GM23338 (cell line): ENCODE results near the gene FAM111B. TPM values are rescaled to one million over a fixed set of nuclear protein-coding genes. Genes with fewer than 3 reads are reported as not detected.

Experiments used
- ATAC-seq: fragments of 200-7000 bp; cut with Tn5 transposase; 3 replicates; pipeline ENCODE4 v1.9.1; 2020
- DNase-seq: peaks from one replicate; pipeline ENCODE4 v3.0.0-alpha.2; 2015; ENCODE audit warnings: low spot score
- H2AFZ ChIP-seq: fragments of 200-600 bp; sonication (generic); 2 replicates; pipeline ENCODE4 v1.8.0; 2016; ENCODE audit warnings: antibody characterized with exemption, mild to moderate bottlenecking, moderate library complexity
- H3F3A ChIP-seq: fragments of 200-600 bp; sonication (generic); replicated peaks from 2 replicates; pipeline ENCODE4 v1.8.0; 2017; ENCODE audit warnings: antibody characterized with exemption, mixed run types, low read depth
- H3K27ac ChIP-seq: fragments of 200-600 bp; sonication (generic); 2 replicates; pipeline ENCODE4 v1.6.1; 2016; ENCODE audit warnings: low read depth
- H3K27me3 ChIP-seq: fragments of 200-600 bp; sonication (generic); 2 replicates; pipeline ENCODE4 v1.8.0; 2016; ENCODE audit warnings: mild to moderate bottlenecking, mixed run types, moderate library complexity; ENCODE audit not compliant: insufficient read depth
- H3K36me3 ChIP-seq: fragments of 200-600 bp; sonication (generic); 2 replicates; pipeline ENCODE4 v1.8.0; 2016; ENCODE audit warnings: mild to moderate bottlenecking; ENCODE audit not compliant: insufficient read depth
- H3K4me1 ChIP-seq: fragments of 200-600 bp; sonication (generic); 2 replicates; pipeline ENCODE4 v1.8.0; 2016; ENCODE audit warnings: mild to moderate bottlenecking, moderate library complexity; ENCODE audit not compliant: insufficient read depth
- H3K4me2 ChIP-seq: fragments of 200-600 bp; sonication (generic); 2 replicates; pipeline ENCODE4 v1.7.1; 2017; ENCODE audit warnings: mixed run types
- H3K4me3 ChIP-seq: fragments of 200-600 bp; sonication (generic); 2 replicates; pipeline ENCODE4 v1.6.1; 2016; ENCODE audit warnings: mixed run types
- H3K79me2 ChIP-seq: fragments of 200-600 bp; sonication (generic); replicated peaks from 2 replicates; pipeline ENCODE4 v1.8.0; 2017; ENCODE audit warnings: mild to moderate bottlenecking; ENCODE audit not compliant: insufficient read depth
- H3K9me2 ChIP-seq: fragments of 200-600 bp; sonication (generic); 2 replicates; pipeline ENCODE4 v1.8.0; 2017; ENCODE audit not compliant: insufficient read depth
- H4K20me1 ChIP-seq: fragments of 200-600 bp; sonication (generic); replicated peaks from 2 replicates; pipeline ENCODE4 v1.8.0; 2017; ENCODE audit warnings: mild to moderate bottlenecking; ENCODE audit not compliant: insufficient read depth
- H3K27ac Mint-ChIP-seq: 2 replicates; pipeline ENCODE4 v1.8.0; 2020; ENCODE audit warnings: inconsistent platforms, mild to moderate bottlenecking, moderate library complexity, mixed read lengths
- H3K27me3 Mint-ChIP-seq: 3 replicates; pipeline ENCODE4 v1.8.0; 2022; ENCODE audit warnings: low read depth, mild to moderate bottlenecking, moderate library complexity, mixed read lengths, inconsistent platforms; ENCODE audit not compliant: insufficient read depth, poor library complexity
- H3K36me3 Mint-ChIP-seq: 3 replicates; pipeline ENCODE4 v1.8.0; 2021; ENCODE audit warnings: low read depth, mild to moderate bottlenecking, inconsistent platforms, moderate library complexity, mixed read lengths
- H3K4me1 Mint-ChIP-seq: 3 replicates; pipeline ENCODE4 v1.8.0; 2020; ENCODE audit warnings: mild to moderate bottlenecking, inconsistent platforms, mixed read lengths
- H3K4me3 Mint-ChIP-seq: 3 replicates; pipeline ENCODE4 v1.8.0; 2021; ENCODE audit warnings: moderate library complexity, mild to moderate bottlenecking, inconsistent platforms, mixed read lengths
- H3K9me3 Mint-ChIP-seq: 3 replicates; pipeline ENCODE4 v1.8.0; 2020; ENCODE audit warnings: moderate library complexity, mild to moderate bottlenecking, inconsistent platforms, mixed read lengths
- CREB1 ChIP-seq: fragments of 250-450 bp; sonication (Bioruptor Pico); IDR thresholded peaks from 2 replicates; pipeline ENCODE4 v1.5.0; 2020; ENCODE audit warnings: low read depth, mild to moderate bottlenecking, moderate library complexity
- CTCF ChIP-seq, 2 experiments: fragments of 200-600 bp in 1 of 2; sonication (generic) in 1 of 2; conservative IDR thresholded peaks; 2 replicates each; pipeline versions ENCODE4 v1.5.1 to v1.6.1; 2016 to 2017; ENCODE audit warnings: antibody characterized with exemption in 2 of 2, low read depth in 2 of 2, mild to moderate bottlenecking in 2 of 2, moderate library complexity in 1 of 2
- EZH2 ChIP-seq: fragments of 200-600 bp; sonication (generic); IDR thresholded peaks from one replicate; pipeline ENCODE4 v1.8.0; 2017; ENCODE audit warnings: antibody characterized with exemption, mild to moderate bottlenecking, low read depth; ENCODE audit not compliant: unreplicated experiment
- JUNB ChIP-seq: IDR thresholded peaks from one replicate; pipeline ENCODE4 v1.6.1; 2016; ENCODE audit warnings: antibody characterized with exemption; ENCODE audit not compliant: unreplicated experiment
- POLR2AphosphoS5 ChIP-seq: IDR thresholded peaks from 2 replicates; pipeline ENCODE4 v1.6.1; 2016; ENCODE audit warnings: antibody characterized with exemption, low read depth
- STAT1 ChIP-seq: IDR thresholded peaks from one replicate; pipeline ENCODE4 v1.6.1; 2016; ENCODE audit warnings: antibody characterized with exemption; ENCODE audit not compliant: unreplicated experiment
- ZNF114 ChIP-seq: fragments of 250-450 bp; sonication (Bioruptor Pico); IDR thresholded peaks from 2 replicates; pipeline ENCODE4 v1.5.0; 2020; ENCODE audit warnings: mild to moderate bottlenecking, moderate library complexity
- ZNF331 ChIP-seq: fragments of 250-450 bp; sonication (Bioruptor Pico); IDR thresholded peaks from 2 replicates; pipeline ENCODE4 v1.5.0; 2020; ENCODE audit warnings: low read depth, mild to moderate bottlenecking, moderate library complexity
- polyA plus RNA-seq: library from polyadenylated mRNA; unstranded; fragments of >200 nt; fragmentation: Nextera tagmentation; extraction: Ambion mirVana; gene quantifications from 2 replicates; pipeline ENCODE4 v1.2.1, GENCODE V29; 2016
- total RNA-seq: library from RNA; depleted of rRNA; stranded (reverse); fragments of >200 nt; shearing (Covaris generic); gene quantifications from 2 replicates; pipeline ENCODE4 v1.2.3, GENCODE V29; 2014
- TF ChIP-seq, protein P1 (sequence below): fragments of 250-450 bp; sonication (Bioruptor Pico); IDR thresholded peaks from 2 replicates; pipeline ENCODE4 v1.5.0; 2020; ENCODE audit warnings: mild to moderate bottlenecking, moderate library complexity
- TF ChIP-seq, protein P2 (sequence below): IDR thresholded peaks from one replicate; pipeline ENCODE4 v1.6.1; 2018; ENCODE audit warnings: antibody characterized with exemption; ENCODE audit not compliant: unreplicated experiment

Gene FAM111B
- total and polyA plus RNA-seq, 2 experiments from 2014 or later, result 30.6 to 40.7 TPM

GRCh38 chr11:59141673-59142460 lies 34.8 kb downstream of the FAM111B start:
- Histone ChIP-seq H2AFZ (peak overlapping the region; percentile 84), H3K36me3 (no peaks in the 10 kb centered on the region), H3K4me3 (peak overlapping the region; percentile 63), H3K4me1 (peaks cover 26% of the 10 kb centered on the region), H3K9me2 (no peaks in the 10 kb centered on the region), H3K4me2 (peak overlapping the region; percentile 84), H3F3A (peaks cover 7% of the 10 kb centered on the region; the same call in 1 of the 2 replicates), H3K27ac (peak overlapping the region; percentile 91), H4K20me1 (no peaks in the 10 kb centered on the region), H3K27me3 (peaks cover 4% of the 10 kb centered on the region; the same call in 1 of the 2 replicates), H3K79me2 (peaks cover 13% of the 10 kb centered on the region; the same call in 1 of the 2 replicates)
- no peak for TF ChIP-seq STAT1
- TF ChIP-seq POLR2AphosphoS5, result no peak
- TF ChIP-seq CTCF (conservative IDR thresholded peaks at IDR 0.05; ENCODE audit: low read depth in 2 of 2), result no peak
- TF ChIP-seq ZNF331 (CRISPR knock-in tag), result no peak
- TF ChIP-seq JUNB, result no peak
- TF ChIP-seq, protein P1, sequence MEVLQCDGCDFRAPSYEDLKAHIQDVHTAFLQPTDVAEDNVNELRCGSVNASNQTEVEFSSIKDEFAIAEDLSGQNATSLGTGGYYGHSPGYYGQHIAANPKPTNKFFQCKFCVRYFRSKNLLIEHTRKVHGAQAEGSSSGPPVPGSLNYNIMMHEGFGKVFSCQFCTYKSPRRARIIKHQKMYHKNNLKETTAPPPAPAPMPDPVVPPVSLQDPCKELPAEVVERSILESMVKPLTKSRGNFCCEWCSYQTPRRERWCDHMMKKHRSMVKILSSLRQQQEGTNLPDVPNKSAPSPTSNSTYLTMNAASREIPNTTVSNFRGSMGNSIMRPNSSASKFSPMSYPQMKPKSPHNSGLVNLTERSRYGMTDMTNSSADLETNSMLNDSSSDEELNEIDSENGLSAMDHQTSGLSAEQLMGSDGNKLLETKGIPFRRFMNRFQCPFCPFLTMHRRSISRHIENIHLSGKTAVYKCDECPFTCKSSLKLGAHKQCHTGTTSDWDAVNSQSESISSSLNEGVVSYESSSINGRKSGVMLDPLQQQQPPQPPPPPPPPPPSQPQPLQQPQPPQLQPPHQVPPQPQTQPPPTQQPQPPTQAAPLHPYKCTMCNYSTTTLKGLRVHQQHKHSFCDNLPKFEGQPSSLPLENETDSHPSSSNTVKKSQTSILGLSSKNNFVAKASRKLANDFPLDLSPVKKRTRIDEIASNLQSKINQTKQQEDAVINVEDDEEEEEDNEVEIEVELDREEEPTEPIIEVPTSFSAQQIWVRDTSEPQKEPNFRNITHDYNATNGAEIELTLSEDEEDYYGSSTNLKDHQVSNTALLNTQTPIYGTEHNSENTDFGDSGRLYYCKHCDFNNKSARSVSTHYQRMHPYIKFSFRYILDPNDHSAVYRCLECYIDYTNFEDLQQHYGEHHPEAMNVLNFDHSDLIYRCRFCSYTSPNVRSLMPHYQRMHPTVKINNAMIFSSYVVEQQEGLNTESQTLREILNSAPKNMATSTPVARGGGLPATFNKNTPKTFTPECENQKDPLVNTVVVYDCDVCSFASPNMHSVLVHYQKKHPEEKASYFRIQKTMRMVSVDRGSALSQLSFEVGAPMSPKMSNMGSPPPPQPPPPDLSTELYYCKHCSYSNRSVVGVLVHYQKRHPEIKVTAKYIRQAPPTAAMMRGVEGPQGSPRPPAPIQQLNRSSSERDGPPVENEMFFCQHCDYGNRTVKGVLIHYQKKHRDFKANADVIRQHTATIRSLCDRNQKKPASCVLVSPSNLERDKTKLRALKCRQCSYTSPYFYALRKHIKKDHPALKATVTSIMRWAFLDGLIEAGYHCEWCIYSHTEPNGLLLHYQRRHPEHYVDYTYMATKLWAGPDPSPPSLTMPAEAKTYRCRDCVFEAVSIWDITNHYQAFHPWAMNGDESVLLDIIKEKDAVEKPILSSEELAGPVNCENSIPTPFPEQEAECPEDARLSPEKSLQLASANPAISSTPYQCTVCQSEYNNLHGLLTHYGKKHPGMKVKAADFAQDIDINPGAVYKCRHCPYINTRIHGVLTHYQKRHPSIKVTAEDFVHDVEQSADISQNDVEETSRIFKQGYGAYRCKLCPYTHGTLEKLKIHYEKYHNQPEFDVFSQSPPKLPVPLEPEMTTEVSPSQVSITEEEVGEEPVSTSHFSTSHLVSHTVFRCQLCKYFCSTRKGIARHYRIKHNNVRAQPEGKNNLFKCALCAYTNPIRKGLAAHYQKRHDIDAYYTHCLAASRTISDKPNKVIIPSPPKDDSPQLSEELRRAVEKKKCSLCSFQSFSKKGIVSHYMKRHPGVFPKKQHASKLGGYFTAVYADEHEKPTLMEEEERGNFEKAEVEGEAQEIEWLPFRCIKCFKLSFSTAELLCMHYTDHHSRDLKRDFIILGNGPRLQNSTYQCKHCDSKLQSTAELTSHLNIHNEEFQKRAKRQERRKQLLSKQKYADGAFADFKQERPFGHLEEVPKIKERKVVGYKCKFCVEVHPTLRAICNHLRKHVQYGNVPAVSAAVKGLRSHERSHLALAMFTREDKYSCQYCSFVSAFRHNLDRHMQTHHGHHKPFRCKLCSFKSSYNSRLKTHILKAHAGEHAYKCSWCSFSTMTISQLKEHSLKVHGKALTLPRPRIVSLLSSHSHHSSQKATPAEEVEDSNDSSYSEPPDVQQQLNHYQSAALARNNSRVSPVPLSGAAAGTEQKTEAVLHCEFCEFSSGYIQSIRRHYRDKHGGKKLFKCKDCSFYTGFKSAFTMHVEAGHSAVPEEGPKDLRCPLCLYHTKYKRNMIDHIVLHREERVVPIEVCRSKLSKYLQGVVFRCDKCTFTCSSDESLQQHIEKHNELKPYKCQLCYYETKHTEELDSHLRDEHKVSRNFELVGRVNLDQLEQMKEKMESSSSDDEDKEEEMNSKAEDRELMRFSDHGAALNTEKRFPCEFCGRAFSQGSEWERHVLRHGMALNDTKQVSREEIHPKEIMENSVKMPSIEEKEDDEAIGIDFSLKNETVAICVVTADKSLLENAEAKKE (CRISPR knock-in tag), result no peak
- no peak for TF ChIP-seq EZH2
- TF ChIP-seq ZNF114 (CRISPR knock-in tag), result no peak
- no peak for TF ChIP-seq CREB1
- TF ChIP-seq, protein P2, sequence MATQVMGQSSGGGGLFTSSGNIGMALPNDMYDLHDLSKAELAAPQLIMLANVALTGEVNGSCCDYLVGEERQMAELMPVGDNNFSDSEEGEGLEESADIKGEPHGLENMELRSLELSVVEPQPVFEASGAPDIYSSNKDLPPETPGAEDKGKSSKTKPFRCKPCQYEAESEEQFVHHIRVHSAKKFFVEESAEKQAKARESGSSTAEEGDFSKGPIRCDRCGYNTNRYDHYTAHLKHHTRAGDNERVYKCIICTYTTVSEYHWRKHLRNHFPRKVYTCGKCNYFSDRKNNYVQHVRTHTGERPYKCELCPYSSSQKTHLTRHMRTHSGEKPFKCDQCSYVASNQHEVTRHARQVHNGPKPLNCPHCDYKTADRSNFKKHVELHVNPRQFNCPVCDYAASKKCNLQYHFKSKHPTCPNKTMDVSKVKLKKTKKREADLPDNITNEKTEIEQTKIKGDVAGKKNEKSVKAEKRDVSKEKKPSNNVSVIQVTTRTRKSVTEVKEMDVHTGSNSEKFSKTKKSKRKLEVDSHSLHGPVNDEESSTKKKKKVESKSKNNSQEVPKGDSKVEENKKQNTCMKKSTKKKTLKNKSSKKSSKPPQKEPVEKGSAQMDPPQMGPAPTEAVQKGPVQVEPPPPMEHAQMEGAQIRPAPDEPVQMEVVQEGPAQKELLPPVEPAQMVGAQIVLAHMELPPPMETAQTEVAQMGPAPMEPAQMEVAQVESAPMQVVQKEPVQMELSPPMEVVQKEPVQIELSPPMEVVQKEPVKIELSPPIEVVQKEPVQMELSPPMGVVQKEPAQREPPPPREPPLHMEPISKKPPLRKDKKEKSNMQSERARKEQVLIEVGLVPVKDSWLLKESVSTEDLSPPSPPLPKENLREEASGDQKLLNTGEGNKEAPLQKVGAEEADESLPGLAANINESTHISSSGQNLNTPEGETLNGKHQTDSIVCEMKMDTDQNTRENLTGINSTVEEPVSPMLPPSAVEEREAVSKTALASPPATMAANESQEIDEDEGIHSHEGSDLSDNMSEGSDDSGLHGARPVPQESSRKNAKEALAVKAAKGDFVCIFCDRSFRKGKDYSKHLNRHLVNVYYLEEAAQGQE, result no peak
- Mint-ChIP-seq H3K36me3 (peaks cover 21% of the 10 kb centered on the region), H3K27me3 (peaks cover 14% of the 10 kb centered on the region), H3K9me3 (peaks cover 13% of the 10 kb centered on the region), H3K27ac (peak overlapping the region; percentile 96), H3K4me3 (peak overlapping the region; percentile 92), H3K4me1 (peaks cover 25% of the 10 kb centered on the region)
- ATAC-seq, result no peak
- DNase-seq, result peak; percentile 13
